Measurements from ENCODE around the gene TP73. TPM values are rescaled to one million over a fixed set of nuclear protein-coding genes. Genes with fewer than 3 reads are reported as not detected.

TP73 gene
- total RNA-seq, 2 donors from 2014 or later = 0.26 to 13.5 TPM

GRCh38 chr1:3727042-3727824 lies 74.9 kb downstream of the TP73 start:
- 34 to 69% methylated on average over 11 to 36 of the region's 37 CpGs for WGBS, 2 donors
- Histone ChIP-seq H3K9me3 (no peaks in the 10 kb centered on the region), H3K4me1 (no peaks in the 10 kb centered on the region), H3K36me3 (replicated peaks in 1 of 2; ENCODE audit: insufficient read depth in 1 of 2, low read depth in 2 of 2) (no peaks in the 10 kb centered on the region), H3K4me3 (no peak overlapping the region), H3K27me3 (no peaks in the 10 kb centered on the region), H3K27ac (no peak overlapping the region)
- peak in 2 of 4 donors; percentile 20 to 26 for DNase-seq
- no peak for ATAC-seq
- TF ChIP-seq CTCF (IDR thresholded peaks at IDR 0.05) = peak in 1 of 7 experiments; percentile 8
- TF ChIP-seq POLR2A (IDR thresholded peaks at IDR 0.05) = no peak
- intact Hi-C loops (cut with DNase I) = no loop called here

- Histone ChIP-seq H3K27ac (no peak overlapping the region), H3K4me1 (no peaks in the 10 kb centered on the region), H3K4me3 (no peak overlapping the region), H3K27me3 (no peaks in the 10 kb centered on the region), H3K9me3 (no peaks in the 10 kb centered on the region), H3K36me3 (replicated peaks in 1 of 2; ENCODE audit: insufficient read depth in 1 of 2, low read depth in 2 of 2) (no peaks in the 10 kb centered on the region)
- ATAC-seq = no peak
- intact Hi-C loops (cut with DNase I) = no loop called here
- TF ChIP-seq POLR2A (IDR thresholded peaks at IDR 0.05) (no peak), CTCF (IDR thresholded peaks at IDR 0.05) (no peak)
- DNase-seq = no peak
- 66 to 78% methylated on average over 5 to 21 of the region's 31 CpGs for WGBS, 2 donors
Measured at GRCh38 chr1:3727825-3728776, 75.8 kb downstream of the TP73 start.

- Histone ChIP-seq H3K27ac (no peak overlapping the region), H3K4me1 (no peaks in the 10 kb centered on the region), H3K9me3 (no peaks in the 10 kb centered on the region), H3K27me3 (no peaks in the 10 kb centered on the region), H3K36me3 (replicated peaks in 1 of 2; ENCODE audit: insufficient read depth in 1 of 2, low read depth in 2 of 2) (no peaks in the 10 kb centered on the region), H3K4me3 (no peak overlapping the region)
- TF ChIP-seq POLR2A (IDR thresholded peaks at IDR 0.05) (no peak), CTCF (IDR thresholded peaks at IDR 0.05) (no peak)
- intact Hi-C loops (cut with DNase I) = no loop called here
- no peak for ATAC-seq
- WGBS, 2 donors = 68 to 90% methylated on average over 10 to 29 of the region's 32 CpGs
- no peak for DNase-seq
Measured at GRCh38 chr1:3729594-3730542, 77.6 kb downstream of the TP73 start.

GRCh38 chr1:3730543-3731247 lies 78.4 kb downstream of the TP73 start:
- no peak for DNase-seq

More at GRCh38 chr1:3730543-3731247, 78.4 kb downstream of the TP73 start:
- intact Hi-C loops (cut with DNase I) = no loop called here
- Histone ChIP-seq H3K9me3 (no peaks in the 10 kb centered on the region), H3K27me3 (no peaks in the 10 kb centered on the region), H3K36me3 (replicated peaks in 1 of 2; ENCODE audit: insufficient read depth in 1 of 2, low read depth in 2 of 2) (no peaks in the 10 kb centered on the region), H3K4me3 (no peak overlapping the region), H3K27ac (no peak overlapping the region), H3K4me1 (no peaks in the 10 kb centered on the region)
- TF ChIP-seq CTCF (IDR thresholded peaks at IDR 0.05) (no peak), POLR2A (IDR thresholded peaks at IDR 0.05) (no peak)
- ATAC-seq = no peak
- 58 to 71% methylated on average over 6 to 22 of the region's 25 CpGs for WGBS, 2 donors
